SW480 (cell line): ENCODE results near the gene SH2D3C.

ENCODE experiments used
- DNase-seq: peaks from one replicate; pipeline ENCODE4 v3.0.0-alpha.2; 2016; ENCODE audit warnings: low spot score

Gene SH2D3C

DNA sequence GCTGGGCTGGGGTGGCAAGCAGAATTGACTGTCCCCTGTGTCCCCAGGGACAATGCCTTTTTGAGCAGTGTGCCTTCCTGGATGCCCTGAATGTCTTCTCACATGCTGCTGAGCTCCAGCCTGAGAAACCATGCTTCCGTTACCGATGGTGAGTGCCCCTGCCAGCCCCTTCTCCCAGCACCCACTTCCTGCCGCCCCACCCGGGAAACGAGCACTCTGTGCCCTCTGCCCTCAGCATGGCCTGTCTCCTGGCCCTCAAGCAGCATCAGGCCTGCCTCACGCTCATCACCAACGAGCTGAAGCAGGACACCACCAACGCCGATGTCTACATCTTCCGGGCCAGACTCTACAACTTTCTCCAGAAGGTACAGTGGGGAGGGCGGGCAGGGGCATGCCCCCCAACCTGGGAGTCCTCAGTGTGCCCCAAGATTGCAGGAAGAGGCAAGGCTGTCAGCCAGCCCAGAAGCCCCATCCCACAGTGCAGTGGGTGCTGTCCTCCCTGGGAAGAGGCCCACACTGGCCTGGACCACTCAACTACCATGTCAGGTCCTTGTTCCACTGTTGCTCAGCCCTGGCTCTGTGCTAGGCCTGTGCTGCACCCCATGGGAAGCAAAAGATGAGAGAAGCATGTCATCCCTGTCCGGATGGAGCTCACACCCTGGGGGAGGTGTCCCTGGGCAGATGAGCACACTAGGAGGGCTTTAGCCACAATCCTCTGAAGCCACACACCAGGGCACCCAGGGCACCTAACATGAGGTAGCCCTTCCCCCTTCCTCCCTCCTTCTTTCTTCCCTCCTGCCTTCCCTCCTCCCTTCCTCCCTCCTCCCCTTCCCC lies 58.2 kb downstream of the SH2D3C start:
- no peak for DNase-seq

DNA sequence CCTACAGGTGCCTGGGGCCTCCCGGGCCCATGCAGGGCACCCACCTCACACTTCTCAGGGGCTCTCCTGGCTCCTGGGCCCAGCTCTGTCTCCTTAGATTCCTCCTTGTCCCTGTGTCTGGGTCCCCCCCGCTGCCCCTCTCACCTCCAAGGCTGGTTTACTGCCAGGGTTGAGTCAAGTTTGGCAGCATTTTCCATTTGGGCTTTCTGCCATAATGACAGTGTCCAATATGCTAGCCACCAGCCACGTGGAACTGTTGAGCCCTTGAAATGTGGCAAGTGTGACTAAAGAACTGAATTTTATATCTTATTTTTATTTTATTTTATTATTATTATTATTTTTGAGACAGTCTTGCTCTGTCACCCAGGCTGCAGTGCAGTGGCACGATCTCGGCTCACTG lies 60.7 kb downstream of the SH2D3C start:
- no peak for DNase-seq

DNA sequence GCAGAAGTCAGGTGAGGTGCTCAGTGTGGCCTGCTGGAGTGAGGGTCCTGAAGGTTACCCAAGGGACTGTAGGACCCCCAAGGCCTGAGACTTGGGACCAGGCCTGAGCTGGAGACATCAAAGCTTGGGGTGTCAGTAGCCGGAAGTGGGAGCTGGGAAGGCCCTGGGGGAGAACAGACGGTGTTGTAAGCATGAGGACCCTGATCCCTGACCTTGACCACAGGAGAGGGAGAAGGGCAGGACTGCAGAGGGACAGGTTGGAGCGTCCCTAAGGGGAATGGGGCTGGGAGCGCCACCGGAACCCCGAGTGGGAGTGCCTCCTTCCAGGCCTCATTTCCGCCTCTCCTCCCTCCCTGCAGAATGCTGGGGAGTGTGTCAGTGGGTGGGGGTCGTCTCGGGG lies 62.1 kb downstream of the SH2D3C start:
- no peak for DNase-seq

DNA sequence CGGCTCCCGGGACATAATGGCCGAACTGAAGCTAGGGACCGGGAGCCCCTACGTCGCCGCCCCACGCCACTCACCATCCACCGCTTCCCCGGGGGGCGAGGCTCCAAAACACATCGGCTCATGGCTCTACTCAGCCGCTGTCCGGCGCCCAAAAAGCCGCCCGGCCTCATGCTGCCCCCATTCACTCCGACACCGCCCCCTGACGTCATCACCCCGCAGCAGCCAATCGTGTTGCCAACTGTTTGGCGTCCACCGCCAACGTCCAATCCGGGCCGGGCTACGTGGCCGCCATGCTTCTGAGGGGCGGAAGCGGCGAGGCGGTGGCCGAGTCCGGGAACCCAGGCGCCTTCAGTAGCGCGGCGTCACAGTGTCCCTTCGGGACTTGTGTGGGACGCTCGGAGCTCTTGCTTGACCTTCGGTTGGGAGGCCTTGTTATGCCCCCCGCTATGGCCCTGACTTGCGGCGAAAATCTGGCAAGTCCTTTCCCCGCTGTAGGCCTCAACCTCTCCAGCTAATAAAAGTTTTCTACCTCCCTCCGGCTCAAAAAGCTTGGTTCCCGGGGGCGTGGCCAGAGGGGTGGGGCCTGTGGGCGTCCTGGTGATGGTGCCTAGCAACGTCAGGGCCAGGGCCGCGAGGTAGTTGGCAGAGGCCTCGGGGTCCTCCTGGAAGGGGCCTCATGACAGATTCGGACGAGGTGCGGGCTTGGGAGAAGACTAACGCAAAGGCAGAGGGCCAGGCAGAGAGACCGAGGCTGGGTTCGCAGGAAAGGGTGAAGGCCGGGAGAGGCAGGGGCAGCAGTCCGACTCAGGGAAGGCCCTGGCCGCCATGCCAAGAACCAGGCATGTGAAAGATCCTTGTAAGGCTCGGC lies 62.8 kb downstream of the SH2D3C start, which contains the start of the genes PTRH1 and TTC16:
Gene PTRH1 (minus strand): TSS at position 194 of the 868 bp plus-strand sequence. CDS start 24 bp downstream, at position 170.
Gene TTC16 (plus strand): TSS at position 610 of the 868 bp plus-strand sequence. CDS start 67 bp downstream, at position 677.
- peak; percentile 93 for DNase-seq

DNA sequence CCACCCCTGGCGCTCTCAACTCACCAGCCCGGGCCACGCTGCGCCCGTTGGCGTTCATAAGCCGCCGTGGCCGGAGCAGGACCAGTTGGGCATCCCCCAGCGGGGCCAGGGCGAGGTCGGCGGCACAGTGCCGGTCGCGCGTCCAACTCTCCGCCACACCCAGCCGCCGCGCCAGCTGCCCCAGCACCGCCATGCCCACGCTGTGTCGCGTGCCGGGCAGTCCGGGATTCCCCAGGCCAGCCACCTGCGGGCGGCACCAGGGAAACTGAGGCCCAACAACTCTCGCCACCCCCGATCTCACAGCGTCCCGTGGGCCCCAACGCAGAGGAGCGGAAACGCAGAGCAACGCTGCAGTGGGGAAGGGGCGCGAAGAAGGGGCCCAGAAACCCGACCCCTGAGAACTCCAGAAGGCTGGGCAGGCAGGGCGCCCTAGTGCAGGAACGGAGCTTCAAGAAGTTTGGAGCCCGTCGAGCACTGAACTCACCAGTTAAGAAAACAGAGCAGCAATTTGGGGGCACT lies 63.5 kb downstream of the SH2D3C start:
- DNase-seq = peak; percentile 28

DNA sequence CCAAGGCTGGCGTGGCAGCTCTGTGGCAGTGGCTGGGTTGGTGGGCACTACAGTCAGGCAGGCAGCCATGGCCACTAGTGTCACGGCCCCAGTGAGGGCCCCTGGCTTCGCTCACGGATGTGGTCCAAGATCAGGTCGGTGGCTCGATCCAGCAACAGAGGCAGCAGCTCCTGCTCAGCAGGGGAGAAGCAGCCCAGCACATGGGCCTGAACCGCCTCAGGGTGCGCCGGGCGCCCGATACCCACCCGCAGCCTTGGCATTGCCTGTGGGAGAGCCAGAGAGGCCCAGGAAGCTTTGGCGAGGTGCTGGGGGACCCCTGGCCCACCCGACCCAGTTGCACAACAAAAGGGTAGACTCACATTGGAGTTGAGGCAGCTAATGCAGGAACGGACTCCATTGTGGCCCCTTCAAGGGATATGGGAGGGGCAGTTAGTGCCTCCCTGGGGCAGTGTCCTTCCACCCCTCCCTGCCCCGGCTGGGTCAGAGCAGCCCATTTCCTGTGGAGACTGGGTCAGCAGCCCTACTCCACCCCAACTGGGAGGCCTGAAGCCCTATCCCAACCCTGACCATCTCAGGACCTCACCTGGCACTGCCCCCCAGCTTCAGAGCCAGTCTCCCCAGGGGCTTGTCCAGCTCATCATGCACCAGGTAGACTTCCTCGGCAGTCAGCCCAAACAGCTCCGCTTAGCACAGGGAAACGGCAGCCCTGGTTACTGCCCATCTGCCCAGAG lies 64.3 kb downstream of the SH2D3C start:
- no peak for DNase-seq

DNA sequence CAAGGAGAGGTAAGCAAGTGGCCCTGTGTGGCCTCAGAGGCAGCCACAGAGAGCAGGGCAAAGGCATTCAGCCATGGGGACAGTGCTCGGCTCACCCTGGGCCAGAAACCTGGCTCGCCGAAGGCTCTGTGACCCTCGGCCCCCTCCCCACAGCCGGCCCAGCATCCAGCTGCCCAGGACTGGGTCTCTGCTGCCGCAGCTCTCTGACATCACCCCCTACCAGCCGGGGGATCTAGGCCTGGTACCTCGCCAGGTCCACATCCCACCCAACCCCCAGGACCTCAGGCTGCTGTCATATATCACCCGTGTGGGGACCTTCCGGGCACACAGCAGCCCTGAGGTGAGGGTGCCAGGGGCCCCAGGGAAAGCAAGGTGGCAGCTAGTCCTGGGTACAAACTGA lies 65.6 kb downstream of the SH2D3C start:
- DNase-seq = no peak

DNA sequence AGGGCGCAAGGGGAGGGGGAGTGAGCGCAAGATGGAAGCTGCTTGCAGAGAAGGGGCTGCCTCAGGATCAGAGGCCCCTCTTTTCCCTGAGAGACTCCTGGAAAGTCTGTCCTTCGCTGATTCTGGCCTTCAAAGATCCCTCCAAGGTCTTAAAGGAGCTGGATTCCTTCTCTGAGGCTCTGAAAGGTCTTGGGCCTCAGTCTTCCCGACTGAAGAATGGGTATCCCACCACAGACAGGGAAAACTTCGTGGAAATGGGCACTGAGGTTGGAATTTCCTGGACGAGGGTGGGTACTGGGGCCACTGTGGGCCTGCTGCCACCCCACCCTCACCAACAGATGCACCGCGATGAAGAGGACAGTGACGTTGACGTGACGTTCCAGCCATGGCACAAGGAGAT lies 66.1 kb downstream of the SH2D3C start:
- DNase-seq = no peak

DNA sequence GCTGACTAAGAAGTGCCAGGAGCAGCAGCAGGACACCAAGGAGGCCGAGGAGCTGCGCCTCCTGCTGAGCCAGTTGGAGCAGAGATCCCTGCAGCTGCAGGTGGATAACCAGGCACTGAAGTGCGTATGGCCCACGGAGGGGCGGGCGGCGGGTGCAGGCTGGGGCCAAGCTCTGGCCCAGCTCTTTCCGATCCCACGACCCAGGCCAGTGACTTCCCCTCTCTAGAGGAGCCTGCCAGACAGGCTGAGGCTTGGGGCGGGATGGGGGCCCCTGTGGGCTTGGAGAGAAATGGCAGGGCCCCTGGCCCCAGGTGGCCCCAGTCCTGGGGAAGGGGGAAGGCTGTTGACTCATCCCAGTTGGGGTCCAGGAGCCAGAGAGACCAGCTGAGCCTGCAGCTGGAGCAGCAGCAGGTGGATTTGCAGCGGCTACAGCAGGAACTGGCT lies 66.6 kb downstream of the SH2D3C start:
- DNase-seq = no peak

DNA sequence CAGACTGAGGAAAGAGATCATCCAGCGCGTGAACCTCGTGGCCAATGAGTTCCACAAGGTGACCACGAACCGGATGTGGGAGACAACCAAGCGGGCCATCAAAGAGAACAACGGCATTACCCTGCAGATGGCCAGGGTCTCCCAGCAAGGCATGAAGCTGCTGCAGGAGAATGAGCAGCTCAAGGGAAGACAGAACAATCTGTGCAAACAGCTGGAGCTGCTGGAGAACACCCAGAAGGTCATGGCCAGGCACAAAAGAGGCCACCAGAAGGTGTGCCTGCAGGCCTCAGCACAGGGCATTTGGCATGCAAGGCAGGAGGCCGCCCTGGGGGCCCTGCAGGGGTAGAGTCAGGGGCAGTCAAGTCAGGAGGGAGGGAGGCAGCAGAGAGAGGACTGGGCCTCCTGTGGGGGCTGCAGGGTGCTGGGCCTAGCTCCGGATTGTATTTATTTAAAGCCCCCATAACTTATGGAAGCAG lies 67.2 kb downstream of the SH2D3C start:
- peak; percentile 73 for DNase-seq

DNA sequence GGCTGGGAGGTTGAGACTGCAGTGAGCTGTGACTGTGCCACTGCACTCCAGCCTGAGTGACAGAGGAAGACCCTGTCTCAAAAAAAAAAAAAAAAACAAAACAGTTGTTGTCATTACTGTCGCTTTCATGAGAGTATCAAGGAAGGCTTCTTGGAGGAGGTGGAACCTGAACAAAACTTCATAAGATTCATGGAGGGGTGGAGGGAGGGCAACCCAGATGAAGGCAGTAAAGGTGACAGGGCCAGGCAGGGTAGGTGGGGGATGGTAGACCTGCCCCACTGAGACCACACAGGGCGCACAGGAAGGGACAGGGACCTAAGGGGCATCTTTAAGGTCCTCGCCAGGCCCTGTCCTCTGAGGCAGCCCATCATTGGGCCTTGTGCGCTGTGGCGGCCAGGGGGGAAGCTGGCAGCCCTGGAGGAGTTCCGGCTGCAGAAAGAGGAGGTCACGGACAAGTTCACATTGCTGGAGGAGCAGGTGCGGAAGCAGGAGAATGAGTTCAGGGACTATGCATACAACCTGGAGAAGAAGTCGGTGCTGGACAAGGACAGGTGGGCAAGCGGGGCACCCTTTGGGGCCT lies 68.2 kb downstream of the SH2D3C start:
- no peak for DNase-seq

DNA sequence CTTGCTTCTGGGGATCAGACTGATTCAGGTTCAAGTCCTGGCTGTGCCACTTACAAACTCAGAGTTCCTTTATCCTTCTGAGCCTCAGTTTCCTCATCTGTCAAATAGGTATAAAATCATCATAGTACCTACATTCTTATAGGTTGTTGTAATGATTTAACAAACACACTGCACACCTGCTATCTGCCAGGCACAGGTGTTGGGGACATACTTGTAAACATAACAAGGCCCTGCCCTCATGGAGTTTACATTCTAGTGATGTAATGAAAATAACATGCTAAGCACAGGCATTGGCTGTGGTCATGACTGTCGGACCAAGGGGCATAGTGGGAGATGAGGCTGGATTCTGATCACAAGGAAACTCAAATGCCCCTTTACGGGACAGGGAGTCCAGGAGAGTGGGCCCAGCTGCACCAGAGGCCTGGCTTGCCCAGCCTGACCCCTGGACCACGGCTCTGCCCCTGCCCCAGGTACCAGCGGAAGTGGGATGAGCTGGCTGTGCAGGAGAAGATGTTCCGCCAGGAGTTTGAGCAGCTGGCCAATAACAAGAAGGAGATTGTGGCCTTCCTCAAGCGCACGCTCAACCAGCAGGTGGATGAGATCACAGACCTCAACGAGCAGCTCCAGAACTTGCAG lies 69.4 kb downstream of the SH2D3C start:
- DNase-seq = no peak

DNA sequence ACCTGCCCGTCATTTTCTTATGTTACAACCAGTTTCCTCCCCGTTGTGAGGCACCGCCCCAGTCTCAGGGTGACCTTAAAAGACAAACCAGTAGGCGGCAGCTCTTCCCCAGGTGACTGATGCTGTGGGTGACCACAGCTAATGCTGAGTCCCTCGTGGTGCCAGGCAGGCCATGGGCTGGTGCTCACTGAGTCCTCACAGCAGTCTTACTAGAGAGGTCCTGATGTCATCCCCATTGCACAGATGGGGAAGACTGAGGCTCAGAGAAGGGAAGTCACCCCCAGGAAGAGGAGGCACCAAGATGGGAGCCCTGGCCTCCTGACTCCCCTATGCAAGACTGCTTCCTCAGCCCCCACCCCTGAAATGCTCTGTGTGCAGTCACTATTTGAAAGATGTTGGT lies 70.7 kb downstream of the SH2D3C start:
- peak; percentile 51 for DNase-seq

DNA sequence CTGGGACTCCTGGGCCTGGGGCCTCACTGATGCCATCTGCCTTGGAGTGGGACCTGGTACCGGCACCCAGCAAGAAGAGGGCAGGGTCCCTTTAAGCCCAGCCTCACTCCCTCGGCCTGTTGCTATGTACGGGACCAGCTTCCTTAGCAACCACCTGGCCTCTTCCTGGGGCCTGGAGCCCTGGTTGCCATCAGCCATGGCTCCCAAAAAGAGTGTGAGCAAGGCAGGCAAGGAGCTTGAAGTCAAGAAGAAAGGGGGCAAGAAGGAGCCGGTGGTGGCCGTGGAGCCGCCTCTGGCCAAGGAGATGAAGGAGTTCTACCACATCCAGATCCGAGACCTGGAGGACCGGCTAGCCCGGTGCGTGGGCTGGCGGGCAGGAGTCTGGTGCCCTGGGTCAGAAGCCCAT lies 71.6 kb downstream of the SH2D3C start, which contains the start of gene CFAP157:
Gene CFAP157 (plus strand): TSS at position 153 of the 406 bp plus-strand sequence. CDS start 44 bp downstream, at position 197.
- DNase-seq = peak; percentile 21

DNA sequence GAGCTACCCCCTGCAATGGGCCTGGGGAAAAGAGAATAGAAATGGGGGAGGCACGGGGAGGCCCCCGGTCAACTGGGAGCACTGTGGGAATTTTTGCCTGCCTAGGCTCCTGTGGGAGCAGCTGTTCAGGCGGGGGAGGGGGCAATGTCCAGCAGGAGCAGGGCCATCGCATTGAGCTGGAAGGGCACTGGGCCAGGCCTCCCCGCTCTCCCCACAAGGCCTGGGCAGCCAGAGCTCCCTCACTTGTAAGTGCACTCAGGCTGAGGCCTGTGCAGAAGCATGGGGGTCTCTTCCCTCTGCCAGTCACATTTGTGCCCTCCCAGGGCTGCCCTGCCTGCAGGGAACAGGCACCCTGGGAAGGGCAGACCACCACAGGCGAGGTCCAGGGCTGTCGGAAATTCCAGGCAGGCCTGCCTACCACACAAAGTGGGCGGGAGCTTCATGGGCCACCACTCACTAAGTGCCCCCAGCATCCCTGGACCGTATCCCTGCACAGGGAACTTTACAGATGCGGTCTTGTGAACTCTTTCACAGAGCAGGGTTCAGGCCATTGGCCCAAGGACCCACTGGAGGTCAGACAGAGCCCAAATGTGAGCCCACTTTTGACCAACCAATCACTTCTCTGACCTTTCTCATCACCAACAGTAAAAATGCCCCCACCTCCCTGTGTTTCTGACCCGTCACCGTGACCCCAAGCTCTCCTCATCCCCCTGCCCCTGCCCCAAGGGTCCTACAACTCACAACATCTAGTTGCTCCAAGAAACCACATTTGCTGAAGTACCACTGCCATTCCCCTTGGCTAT lies 72.7 kb downstream of the SH2D3C start:
- no peak for DNase-seq

DNA sequence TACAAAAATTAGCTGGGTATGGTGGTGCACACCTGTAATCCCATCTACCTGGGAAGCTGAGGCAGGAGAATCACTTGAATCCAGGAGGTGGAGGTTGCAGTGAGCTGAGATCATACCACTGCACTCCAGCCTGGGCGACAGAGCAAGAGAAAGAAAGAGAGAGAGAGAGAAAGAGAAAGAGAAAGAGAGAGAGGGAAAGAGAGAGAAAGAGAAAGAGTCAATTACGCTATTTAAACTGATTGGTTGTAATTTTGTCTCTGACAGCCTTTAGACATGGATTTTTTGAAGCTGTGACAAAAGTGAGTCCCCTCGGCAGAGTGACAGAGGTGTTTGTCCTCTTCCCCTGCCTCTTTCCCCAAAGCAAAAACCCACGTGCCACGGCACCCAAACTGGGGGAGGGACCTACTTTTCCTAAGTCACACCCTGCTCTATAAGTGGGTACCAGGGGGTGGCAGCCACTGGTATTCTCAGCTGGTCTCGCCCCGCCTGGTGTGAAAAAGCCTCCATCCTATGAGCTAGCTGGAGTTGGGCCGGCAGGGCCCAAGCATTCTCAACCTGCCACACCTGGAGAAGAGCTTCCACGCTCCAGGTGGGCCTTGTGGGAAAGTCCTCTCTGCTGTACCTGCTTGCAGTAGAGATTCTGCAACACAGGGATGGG lies 75.0 kb downstream of the SH2D3C start:
- no peak for DNase-seq

DNA sequence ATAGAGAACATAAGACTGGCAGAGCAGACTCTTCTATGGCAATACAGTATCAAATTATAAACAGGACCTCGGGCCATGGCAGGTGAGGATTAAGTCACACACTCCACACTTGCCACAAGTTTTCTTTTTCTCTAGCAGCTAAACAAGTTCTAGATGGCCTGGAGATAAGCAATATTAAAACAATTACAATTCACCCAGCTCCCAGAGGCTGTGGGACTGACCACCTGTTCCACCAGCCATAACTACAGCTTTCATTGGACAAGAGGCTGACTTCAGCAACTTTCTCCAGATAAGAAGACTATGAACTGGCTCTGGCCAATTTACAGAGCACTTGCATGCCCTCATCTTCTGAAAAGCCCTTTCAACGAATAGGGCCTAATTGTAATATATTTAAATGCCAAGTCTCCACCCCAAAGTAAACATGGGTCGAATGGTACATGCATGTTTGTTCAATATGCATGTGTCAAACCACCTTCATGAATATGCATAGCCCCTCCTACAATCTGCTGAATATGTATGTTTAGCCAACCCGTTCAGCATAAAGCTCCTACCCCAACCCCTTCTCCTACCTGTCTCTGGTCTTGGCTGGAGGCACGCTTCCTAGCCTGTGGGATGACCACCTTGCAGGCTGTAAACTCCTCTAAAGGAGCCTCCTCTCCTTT lies 77.7 kb downstream of the SH2D3C start:
- DNase-seq = no peak

DNA sequence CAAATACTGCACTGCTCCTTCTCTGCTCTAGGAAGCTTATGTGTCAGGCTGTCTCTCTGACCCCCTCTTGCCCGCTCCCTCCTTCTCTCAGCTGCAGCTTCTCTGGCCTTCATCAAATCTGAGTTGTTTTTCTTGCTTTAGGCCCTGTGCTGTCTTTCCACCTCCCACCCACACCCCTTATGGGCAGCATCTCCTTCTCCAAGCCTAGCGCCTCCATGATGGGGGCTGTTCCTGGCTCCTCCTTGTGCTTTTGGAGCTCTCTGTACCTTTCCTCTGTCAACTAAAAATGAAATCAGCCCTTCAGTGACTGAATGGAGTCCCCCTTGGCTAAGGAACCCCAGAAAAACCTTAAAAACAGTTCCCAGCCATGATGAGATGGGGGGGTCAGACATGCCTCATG lies 78.3 kb downstream of the SH2D3C start:
- DNase-seq = no peak
